K562 (cell line): ENCODE results near the gene BSCL2. TPM values are rescaled to one million over a fixed set of nuclear protein-coding genes. Genes with fewer than 3 reads are reported as not detected.

Experiments
- AFF1 ChIP-seq, 2 experiments: fragments of 450-650 bp; IDR thresholded peaks; 2 replicates each; pipeline ENCODE4 v1.6.1; 2018; ENCODE audit warnings: mild to moderate bottlenecking in 2 of 2, low read depth in 1 of 2; ENCODE audit not compliant: partially characterized antibody in 2 of 2
- CSDE1 ChIP-seq, 2 experiments: fragments of 450-650 bp; IDR thresholded peaks; 2 replicates each; pipeline ENCODE4 v1.6.1; 2016; ENCODE audit warnings: mild to moderate bottlenecking in 1 of 2
- EGR1 ChIP-seq: fragments of 450-650 bp; conservative IDR thresholded peaks from 2 replicates; pipeline ENCODE4 v1.6.1; 2017; ENCODE audit warnings: mild to moderate bottlenecking
- KDM2B ChIP-seq: fragments of 250-450 bp; sonication (Bioruptor Pico); IDR thresholded peaks from 2 replicates; pipeline ENCODE4 v1.8.0; 2021; ENCODE audit warnings: mild to moderate bottlenecking, moderate library complexity
- TAF1 ChIP-seq: IDR thresholded peaks from 2 replicates; pipeline ENCODE4 v1.6.1; 2011; ENCODE audit warnings: mild to moderate bottlenecking, low read length, moderate library complexity; ENCODE audit not compliant: insufficient read depth, control insufficient read depth, severe bottlenecking; ENCODE audit errors: extremely low read depth
- TAF9B ChIP-seq: fragments of 450-650 bp; IDR thresholded peaks from 2 replicates; pipeline ENCODE4 v1.6.1; 2018; ENCODE audit warnings: mild to moderate bottlenecking; ENCODE audit not compliant: partially characterized antibody
- THRA ChIP-seq: fragments of 450-650 bp; IDR thresholded peaks from 2 replicates; pipeline ENCODE4 v1.6.1; 2017; ENCODE audit warnings: mild to moderate bottlenecking, moderate library complexity
- ZNF318 ChIP-seq, 2 experiments: fragments of 450-650 bp; IDR thresholded peaks; 2 replicates each; pipeline ENCODE4 v1.6.1; 2016; ENCODE audit warnings: mild to moderate bottlenecking in 2 of 2, borderline replicate concordance in 1 of 2, low read depth in 1 of 2, moderate library complexity in 1 of 2
- ZNF561 ChIP-seq: fragments of 450-650 bp; formaldehyde crosslinking; conservative IDR thresholded peaks from 2 replicates; pipeline ENCODE4 v1.4.0; 2020; ENCODE audit warnings: mild to moderate bottlenecking, moderate library complexity
- polyA plus RNA-seq, 8 experiments: library from polyadenylated mRNA; depleted of rRNA in 4 of 8; stranded (reverse) in 5 of 8; unstranded in 3 of 8; fragments of >200 nt; fragmentation: Nextera tagmentation in 2 of 8; fragmentation: Illumina TruSeq in 1 of 8; extraction: Ambion mirVana in 2 of 8; extraction: Trizol in 1 of 8; gene quantifications; 2 replicates each; pipeline versions ENCODE4 v1.2.1 to v1.2.3, GENCODE V29; 2011 to 2014; ENCODE audit warnings: inconsistent platforms in 1 of 8, missing spikeins in 1 of 8
- total RNA-seq, 7 experiments: library from RNA; depleted of rRNA in 6 of 7; stranded (reverse); fragments of >200 nt in 6 of 7; fragmentation: Illumina TruSeq in 2 of 7; extraction: Trizol in 2 of 7; gene quantifications; 2 replicates each; pipeline versions ENCODE4 v1.2.1 to v1.2.3, GENCODE V29; 2011 to 2021; ENCODE audit warnings: low replicate concordance in 1 of 7
- TF ChIP-seq, protein P1 (sequence below), 2 experiments: IDR thresholded peaks; 2 replicates each; pipeline ENCODE4 v1.6.1; 2011; ENCODE audit warnings: borderline replicate concordance in 1 of 2, control low read depth in 1 of 2, low read depth in 1 of 2, low read length in 1 of 2, mild to moderate bottlenecking in 1 of 2, mixed read lengths in 1 of 2, moderate library complexity in 1 of 2; ENCODE audit not compliant: insufficient read depth in 1 of 2, insufficient read length in 1 of 2, poor library complexity in 1 of 2, severe bottlenecking in 1 of 2; ENCODE audit errors: extremely low read depth in 1 of 2

BSCL2 gene
- total and polyA plus RNA-seq, 9 of the 15 experiments (the other 6 are each of a cell fraction or from before 2014, with no cell fraction given): 18.9 to 51.7 (median 35.2) TPM

- TF ChIP-seq THRA (no peak), TAF9B (peak; percentile 89), TAF1 (peak; percentile 99), ZNF561 (peak; percentile 74; the same call in 1 of the 2 replicates), CSDE1 (IDR thresholded peaks at IDR 0.05) (peak in 1 of 2 experiments; percentile 69; a peak in 2 of 4 replicates), AFF1 (IDR thresholded peaks at IDR 0.05; ENCODE audit: low read depth in 1 of 2, partially characterized antibody in 2 of 2) (no peak), EGR1 (peak; percentile 43; the same call in 1 of the 2 replicates), ZNF318 (IDR thresholded peaks at IDR 0.05; ENCODE audit: borderline replicate concordance in 1 of 2, low read depth in 1 of 2) (peak in 1 of 2 experiments; percentile 37; a peak in 1 of 4 replicates), KDM2B (CRISPR knock-in tag) (0 out of 2 replicates have a peak, but pooled peaks have one; percentile 24)
- TF ChIP-seq, protein P1, sequence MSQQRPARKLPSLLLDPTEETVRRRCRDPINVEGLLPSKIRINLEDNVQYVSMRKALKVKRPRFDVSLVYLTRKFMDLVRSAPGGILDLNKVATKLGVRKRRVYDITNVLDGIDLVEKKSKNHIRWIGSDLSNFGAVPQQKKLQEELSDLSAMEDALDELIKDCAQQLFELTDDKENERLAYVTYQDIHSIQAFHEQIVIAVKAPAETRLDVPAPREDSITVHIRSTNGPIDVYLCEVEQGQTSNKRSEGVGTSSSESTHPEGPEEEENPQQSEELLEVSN (IDR thresholded peaks at IDR 0.05; ENCODE audit: borderline replicate concordance in 1 of 2, extremely low read depth in 1 of 2, insufficient read depth in 1 of 2, insufficient read length in 1 of 2, low read depth in 1 of 2, low read length in 1 of 2, poor library complexity in 1 of 2, severe bottlenecking in 1 of 2): peak; percentile 2 to 25
These were observed 42.1 kb downstream of the BSCL2 start, which contains the start of the genes C11orf98 and CSKMT (continued) for GRCh38 chr11:62665075-62665598.
